Kidney tubule cell (primary cell): ENCODE results near the gene CADPS.

Experiments
- DNase-seq: peaks from one replicate; pipeline ENCODE4 v3.0.0-alpha.2; 2018; ENCODE audit warnings: low spot score

The CADPS gene

DNA sequence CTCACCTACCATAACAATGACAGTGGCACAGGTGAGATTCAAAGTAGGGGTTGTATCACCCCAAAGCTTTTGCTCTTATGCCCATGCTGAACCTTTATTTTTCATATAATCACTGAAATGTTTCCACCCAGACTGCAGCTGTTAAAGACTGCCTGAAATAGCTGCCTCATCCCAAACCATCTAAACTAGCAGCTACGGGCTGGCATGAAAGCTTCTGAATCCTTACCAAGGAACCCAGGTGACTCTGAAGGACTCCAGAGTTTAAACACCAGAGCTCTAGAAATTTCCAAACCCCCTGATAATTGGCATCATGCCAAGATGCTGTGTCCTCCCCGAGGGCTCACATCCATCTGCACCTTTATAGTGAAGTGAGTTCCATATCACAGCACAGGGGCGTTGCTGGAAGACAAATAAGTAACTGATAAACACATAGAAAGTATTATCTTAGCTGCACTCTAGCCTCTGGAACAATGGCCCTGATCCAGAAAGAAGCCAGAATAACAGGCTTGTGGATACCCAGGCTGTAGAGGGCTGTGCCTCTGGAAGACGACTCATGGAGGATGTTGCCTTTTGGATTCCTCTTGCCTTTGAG, 238.9 kb downstream of the CADPS start:
- DNase-seq = no peak

- no peak for DNase-seq
Observed at GRCh38 chr3:62632510-62633294, 242.5 kb downstream of the CADPS start.

- DNase-seq = no peak
Observed at GRCh38 chr3:62631488-62631887, 243.7 kb downstream of the CADPS start.

DNA sequence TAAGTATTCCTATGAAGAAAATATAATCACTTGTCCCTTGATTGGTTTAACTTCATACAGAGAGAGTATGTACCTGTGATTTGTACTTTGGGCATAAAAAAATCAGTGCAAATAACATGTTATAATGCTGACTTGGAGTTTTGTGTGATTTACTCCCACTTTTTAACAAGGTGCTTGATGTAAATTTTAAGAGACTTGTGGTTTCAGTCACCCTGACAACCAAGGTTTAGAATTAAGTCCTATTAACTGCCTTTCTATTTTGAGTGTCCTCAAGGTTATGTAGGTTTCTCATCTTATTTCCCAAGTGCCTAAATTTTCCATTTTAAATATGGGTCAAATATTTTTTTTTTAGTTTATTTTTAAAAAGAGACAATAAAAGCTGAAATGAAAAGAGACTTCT, 244.6 kb downstream of the CADPS start:
- DNase-seq = no peak

- no peak for DNase-seq
Observed at GRCh38 chr3:62625268-62625667, 249.9 kb downstream of the CADPS start.

DNA sequence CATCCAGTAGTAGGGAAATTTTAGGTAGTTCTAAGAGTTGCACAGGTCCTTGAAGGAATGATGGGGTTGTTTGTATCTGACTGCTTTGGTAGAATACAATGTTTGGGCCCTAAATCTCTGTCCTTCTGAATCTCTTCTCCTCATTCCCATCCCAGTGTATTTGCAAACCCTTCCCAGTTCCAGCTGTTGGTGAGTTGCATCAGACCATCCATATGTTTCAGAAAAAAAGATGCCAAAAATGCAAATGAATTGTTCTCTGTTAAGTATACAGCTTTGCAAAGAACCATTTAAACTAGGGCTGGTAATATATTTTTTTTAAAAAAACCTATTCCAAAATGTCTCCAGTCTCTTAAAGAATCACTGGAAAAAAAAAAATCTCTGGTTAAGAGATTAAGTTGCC, 251.0 kb downstream of the CADPS start:
- DNase-seq = no peak

- DNase-seq = peak; percentile 49
Observed at GRCh38 chr3:62622553-62623174, 252.6 kb downstream of the CADPS start.

DNA sequence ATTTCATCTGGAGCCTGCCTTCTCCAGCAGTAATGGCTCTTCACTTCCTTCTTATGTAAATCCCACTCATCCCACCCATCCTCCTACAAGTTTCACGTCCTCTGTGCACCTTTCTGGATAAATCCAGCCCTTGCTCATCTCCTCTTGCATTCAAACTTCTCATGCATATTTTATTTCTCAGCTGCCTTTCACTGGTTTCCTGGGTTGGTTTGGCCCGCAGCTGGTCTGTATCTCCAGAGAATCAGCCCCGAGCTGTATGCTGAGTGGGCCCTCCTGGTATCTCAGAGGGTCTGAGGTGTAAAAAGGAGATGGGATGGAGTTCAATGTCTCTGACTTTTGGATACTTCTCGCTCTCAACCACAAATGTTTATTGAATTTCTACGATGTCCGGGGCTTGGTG, 253.3 kb downstream of the CADPS start:
- DNase-seq = no peak

DNA sequence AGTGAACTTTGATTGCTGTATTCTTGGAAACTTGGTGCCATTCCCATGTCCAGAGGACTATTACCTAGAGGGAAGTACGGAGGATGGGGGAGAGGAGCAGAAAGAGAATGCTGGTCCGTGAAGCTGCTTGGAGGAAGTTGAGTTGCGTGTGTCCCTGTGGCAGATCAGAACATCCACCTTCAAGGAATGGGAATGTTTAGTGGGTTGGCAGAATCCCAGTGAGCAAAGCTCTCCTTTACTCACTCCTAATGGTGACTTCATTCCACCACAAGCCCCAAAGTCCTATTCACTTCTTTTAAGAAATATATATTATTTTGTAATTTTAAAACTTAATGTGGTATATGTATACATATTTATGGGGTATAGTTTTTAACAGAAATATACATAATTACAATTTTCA, 254.0 kb downstream of the CADPS start:
- DNase-seq = no peak

DNA sequence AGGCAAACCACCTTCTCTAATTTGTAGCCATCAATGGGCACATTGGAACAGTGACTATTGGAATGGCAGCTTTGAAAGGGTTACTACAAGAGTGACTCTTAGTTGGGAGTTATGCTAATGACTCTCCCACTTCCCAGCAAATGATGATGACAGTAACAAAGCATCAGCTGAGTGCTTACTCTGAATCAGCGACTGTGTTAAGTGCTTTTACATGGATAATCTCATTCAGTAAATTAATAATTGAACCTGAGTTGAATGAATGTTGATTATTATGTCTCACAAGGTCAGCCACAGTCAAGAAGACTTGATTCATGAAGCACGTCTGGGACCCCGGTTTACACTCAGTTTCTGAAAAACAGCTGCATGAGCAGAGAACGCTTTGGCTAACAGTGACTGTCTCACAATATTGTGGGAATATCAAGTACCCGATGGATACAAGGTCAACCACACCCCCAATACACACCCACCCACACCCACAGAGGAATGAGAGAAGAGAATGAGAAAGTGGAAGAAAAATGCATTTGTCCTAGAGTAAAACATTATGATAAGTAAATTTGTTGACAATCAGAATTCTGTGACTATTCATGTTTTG, 259.9 kb downstream of the CADPS start:
- DNase-seq = peak; percentile 82

GRCh38 chr3:62614527-62614926, 260.7 kb downstream of the CADPS start:
- DNase-seq = no peak

DNA sequence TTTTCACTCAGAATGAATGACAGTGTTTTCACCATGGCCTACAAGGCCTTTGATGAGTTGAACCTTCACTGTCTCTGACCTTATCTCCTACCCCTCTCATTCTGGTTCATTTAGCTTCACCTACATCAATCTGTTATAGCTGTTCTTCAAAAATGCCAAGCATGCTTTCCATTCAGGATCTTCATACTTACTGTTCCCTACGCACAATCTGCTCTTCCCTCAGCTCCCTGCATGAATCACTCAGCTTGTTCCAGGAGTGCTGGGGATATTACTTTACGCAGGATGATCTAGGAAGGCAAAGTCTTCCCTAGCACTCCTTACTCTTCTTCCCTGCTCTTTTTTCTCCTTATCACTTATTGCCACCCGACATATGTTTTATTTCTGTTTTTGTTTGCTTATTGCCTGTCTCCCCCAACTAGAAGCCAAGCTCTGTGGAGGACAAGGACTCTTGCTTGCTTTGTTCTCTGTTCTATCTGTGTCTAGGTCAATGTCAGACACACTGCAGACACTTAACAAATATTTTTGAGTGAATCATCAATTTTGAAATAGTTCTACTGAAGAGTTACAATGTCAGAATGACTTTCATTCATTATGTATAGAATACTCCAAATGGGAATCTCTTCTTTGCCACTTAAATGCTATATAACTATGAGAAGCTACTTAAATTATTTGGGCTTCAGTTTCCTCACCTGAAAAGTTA, 263.5 kb downstream of the CADPS start:
- peak; percentile 17 for DNase-seq

GRCh38 chr3:62607287-62608029, 267.8 kb downstream of the CADPS start:
- peak; percentile 78 for DNase-seq

GRCh38 chr3:62605413-62606068, 269.7 kb downstream of the CADPS start:
- DNase-seq = no peak

GRCh38 chr3:62604751-62605351, 270.4 kb downstream of the CADPS start:
- DNase-seq = no peak

- DNase-seq = peak; percentile 88
Observed at GRCh38 chr3:62604298-62604697, 270.9 kb downstream of the CADPS start.

GRCh38 chr3:62602987-62603386, 272.2 kb downstream of the CADPS start:
- no peak for DNase-seq

- peak; percentile 31 for DNase-seq
Observed at GRCh38 chr3:62602129-62602770, 273.0 kb downstream of the CADPS start.

DNA sequence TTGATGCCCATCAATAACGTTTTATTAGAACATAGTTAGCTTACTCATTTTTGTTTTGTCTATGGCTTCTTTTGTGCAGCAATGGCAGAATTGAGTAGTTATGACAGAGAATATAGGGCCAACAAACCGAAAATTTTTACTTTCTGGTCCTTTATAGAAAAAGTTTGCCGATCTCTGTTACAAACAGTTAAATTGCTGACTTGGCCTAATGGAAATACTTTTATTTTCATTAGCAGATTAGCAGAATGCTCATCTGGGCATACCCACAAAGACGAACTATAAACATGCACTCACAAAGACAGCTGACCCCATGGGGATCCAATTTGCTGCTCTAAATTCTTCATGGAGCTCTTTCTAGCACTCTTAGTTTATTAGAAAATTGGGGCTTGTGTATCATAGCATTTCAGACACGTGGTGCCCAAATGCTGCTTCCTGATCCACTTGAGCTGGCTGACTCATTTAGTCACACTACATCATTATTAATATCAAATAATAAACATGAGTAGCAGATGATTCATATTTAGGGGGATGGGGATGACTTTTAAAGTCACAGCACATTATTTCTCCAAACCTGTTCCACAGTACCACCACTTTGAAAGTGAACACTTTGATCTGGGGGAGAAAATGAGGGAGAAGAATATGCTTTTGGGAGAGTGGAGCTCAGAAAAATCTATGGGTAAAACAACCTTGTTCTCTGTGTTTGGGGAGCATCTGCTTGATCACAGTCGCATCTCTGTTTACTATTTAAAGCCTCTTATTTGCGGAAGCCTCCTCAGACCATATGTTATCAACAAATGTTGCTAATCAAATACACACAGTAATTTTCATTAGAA, 273.8 kb downstream of the CADPS start:
- DNase-seq = peak; percentile 46
